Measurements from ENCODE around the gene SHTN1.

SHTN1 gene

DNA sequence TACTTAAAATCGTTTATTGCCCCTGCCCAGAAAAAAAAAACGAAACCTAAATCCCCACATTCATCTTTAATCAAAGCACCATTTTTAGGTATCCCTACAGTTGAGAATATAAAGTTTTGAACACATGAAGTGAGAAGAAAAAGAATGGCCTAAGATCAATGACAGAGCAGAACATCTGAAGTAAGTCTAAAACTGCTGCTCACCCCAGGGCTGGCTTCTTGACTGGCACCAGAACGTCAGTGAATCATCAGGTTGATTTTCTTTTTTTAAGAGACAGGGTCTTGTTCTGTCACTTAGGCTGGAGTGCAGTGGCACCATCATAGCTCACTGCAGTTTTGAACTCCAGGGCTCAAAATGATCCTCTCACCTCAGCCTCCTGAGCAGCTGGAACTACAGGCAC is 24.9 kb downstream of the SHTN1 start:
- no peak for DNase-seq

- no peak for DNase-seq
Observed at GRCh38 chr10:116978901-116979300, 26.1 kb downstream of the SHTN1 start.

- DNase-seq, result no peak
Observed at GRCh38 chr10:116974456-116975005, 30.5 kb downstream of the SHTN1 start.

- DNase-seq, result no peak
Observed at GRCh38 chr10:116973946-116974455, 31.0 kb downstream of the SHTN1 start.

DNA sequence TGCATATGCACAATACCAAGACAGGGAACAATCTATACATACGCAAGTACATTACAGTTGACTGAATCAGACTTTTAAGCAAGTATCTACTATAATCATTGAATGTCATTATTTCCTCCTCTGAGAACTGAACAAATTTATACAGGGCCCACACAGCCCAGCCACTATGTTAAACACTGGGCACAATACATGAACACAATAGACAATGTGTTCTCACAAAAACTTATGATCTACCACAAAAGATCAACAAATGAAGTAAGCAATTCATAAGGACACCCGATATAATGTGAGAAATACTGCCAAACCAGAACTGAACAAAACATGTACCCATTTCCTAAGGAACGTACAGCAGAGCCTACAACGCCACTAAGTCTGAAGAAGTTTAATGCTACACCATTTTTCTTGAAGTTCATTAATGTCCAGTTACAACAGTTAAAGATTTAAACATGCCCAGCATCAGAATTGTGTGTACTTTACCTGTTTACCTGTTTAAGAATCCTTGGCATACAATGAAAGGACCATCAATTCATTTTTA is 31.5 kb downstream of the SHTN1 start:
- DNase-seq, result no peak

- DNase-seq, result no peak
Observed at GRCh38 chr10:116972131-116972530, 32.9 kb downstream of the SHTN1 start.

DNA sequence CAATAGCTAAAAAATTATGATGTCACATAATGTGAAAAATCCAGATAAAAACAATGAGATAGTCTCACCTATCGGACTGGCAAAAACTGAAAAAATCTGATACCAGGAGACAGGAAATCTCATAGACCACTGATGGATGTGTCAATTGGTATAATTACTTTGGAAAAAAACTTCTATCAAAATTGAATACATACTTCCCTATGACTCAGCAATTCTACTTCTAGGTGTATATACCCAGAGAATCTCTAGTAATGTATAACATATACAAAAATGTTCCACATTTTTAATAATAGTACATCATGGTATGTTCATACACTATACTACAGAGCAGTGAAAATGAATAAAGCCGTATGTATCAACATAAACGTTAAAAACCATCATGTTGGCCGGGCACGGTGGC is 34.9 kb downstream of the SHTN1 start:
- DNase-seq, result no peak

GRCh38 chr10:116968331-116968730 is 36.7 kb downstream of the SHTN1 start:
- no peak for DNase-seq

DNA sequence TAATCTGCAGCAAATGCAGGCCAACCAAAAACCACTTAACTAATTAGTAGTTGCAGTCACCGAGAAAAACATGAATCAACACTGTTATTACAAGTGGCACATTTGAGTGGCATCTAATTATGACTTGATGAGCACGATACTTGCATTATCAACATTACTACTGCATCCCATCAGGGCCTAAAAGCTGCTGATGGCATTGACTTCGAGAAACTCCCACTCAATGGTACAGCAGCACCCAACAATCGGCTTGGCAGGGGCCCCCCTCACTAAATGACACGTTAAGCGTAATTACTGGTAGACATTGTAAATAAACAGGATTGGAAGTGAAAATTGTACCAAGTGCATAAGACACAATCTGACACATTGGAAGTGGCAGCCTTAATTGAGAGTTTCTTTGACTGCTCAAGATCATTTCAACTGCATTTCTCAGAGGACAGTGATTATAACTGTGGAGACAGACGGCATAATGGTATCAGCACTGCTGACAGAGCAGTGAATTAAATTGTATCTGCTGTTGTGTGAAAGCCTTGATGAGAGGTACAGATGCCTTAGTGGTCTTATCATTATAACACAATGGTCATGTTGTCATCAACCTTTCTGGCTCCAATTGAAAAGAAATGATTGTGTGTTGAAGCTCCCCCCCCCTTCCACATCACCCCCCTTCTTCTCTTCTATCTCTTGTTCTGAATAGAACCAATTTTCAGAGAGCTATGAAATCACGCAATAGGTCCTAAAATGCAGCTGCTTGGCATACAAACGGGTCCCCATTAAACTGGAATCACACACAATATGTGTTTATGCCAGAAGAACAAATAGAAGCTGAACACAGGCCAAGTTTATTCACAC is 43.4 kb downstream of the SHTN1 start:
- no peak for DNase-seq

- DNase-seq, result no peak
Observed at GRCh38 chr10:116960066-116960776, 44.8 kb downstream of the SHTN1 start.

GRCh38 chr10:116952729-116953128 is 52.3 kb downstream of the SHTN1 start:
- no peak for DNase-seq

DNA sequence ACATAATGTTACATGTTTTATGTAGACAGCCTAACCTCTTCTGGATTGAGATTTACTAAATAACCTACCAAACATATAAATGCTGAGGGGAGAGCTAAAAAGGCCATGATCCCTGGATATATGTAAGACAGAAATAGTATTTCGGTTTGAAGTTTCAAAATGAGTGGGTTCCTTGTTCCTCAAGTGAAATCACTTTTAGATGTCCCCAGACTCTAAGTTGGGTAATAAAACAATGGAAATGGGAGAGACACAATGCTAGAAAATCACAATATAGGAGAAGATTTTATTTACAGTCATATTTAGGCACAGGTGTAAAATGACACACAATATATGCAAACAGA is 56.5 kb downstream of the SHTN1 start:
- DNase-seq, result no peak

DNA sequence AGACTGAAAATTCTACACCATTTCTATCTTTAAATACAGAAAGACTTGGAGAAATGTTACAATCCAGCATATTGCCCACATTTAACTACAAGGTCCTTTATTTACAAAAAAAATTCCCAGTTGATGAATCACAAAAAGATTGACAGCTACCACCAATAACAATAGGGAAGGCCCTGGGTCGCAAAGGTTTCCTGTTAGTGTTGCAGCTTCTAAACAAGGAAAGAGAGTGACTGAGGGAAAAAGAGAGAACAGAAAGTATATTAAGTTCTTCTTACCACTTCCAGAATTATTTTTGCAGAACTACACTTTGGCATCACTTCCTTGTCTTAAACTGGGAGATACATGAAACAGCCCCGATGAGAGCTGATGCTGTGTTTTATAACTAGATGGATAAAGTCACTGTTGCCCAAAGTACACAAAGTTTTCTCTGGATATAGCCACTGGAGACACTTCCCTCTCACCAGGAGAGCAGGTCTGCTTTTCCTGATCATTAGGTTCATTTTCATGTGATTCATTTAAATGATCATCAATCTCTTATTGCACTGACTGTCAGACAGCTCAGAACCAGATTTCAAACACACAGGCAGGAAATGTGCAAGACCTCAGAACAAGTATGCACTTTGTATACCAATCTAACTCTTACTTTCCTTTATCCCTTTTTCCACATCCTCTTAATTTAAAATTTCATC is 57.0 kb downstream of the SHTN1 start:
- no peak for DNase-seq

GRCh38 chr10:116944911-116945310 is 60.1 kb downstream of the SHTN1 start:
- no peak for DNase-seq

GRCh38 chr10:116931806-116932205 is 73.2 kb downstream of the SHTN1 start:
- DNase-seq, result no peak

GRCh38 chr10:116926426-116926825 is 78.6 kb downstream of the SHTN1 start:
- no peak for DNase-seq

DNA sequence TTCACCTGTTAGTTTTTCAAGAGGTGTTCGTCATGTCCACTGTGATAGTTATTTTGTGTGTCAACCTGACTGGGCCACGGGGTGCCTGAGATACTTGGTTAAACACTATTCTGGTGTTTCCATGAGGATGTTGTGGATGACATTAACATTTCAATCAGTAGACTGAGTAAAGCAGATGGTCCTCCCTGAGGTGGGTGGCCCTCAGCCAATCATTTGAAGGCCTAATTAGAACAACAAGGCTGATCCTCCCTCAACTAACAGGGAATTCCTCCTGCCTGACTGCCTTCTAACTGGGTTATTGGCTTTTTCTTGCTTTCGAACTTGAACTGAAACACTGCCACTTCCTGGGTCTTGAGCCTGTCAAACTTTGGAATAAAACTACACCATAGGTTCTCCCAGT is 79.9 kb downstream of the SHTN1 start:
- DNase-seq, result peak; percentile 48

GRCh38 chr10:116919706-116920105 is 85.3 kb downstream of the SHTN1 start:
- no peak for DNase-seq

DNA sequence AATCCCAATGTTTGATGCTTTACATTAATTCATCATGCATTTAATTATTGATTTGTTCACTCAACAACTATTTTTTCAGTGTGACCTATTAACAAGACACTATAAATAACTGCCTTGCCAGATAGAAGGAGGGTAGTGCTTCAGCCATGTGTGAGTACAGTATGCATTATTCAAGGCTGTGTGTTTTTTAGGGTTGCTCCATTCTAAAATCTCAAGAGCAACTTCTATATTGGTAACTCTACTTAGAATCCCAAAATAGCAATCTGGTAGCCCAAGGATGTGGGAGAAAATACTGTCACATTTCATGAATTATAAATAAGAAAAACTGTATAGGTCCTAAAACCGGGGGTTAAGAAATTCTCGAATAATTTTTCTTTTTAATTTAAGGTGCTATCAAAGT is 85.8 kb downstream of the SHTN1 start:
- no peak for DNase-seq

DNA sequence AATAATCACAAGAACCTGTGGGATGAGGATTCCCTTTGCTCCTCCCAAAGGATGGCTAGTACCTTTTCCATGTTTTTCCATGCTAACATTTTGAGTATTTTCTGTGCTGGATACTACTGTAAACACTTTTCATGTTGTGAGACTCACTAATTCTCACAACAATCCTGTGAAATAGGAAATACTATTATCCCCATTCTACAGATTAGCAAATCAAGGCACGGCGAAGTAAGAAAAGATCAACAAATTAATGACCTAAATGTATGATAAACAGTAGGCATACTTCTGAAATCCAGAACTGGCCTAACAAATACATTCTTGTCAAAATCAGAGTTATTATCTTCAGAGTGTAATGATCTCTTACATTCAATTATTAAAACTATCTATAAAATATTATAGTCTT is 86.4 kb downstream of the SHTN1 start:
- DNase-seq, result no peak

- DNase-seq, result no peak
Observed at GRCh38 chr10:116917481-116917880, 87.5 kb downstream of the SHTN1 start.

- no peak for DNase-seq
Observed at GRCh38 chr10:116915340-116915739, 89.6 kb downstream of the SHTN1 start.

DNA sequence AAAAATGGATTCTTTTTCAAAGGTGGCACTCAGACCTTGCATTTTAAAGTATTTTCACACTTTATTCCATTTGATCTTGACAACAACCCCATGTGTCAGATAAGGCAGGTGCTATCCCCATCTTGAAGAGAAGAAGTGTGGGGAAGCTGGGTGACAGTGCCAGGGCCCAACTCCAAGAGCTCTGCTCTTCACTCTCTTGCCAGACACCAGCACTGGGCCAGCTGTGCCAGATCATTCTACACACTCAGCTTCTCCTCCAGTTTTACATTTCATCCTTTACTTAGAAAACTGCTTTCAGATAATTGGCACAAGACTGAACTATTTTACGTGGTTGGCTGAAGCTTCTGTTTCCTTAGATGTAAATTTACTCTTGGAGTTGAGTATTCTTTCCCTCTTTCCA is 91.3 kb downstream of the SHTN1 start:
- no peak for DNase-seq
